MM.1S (cell line): Measurements from ENCODE around the gene MVD.
A peak's percentile ranks its signal among the peaks of the same experiment; 100 is the strongest.

Experiments used
- DNase-seq: peaks from one replicate; pipeline ENCODE4 v3.0.0-alpha.2; 2015
- H2AFZ ChIP-seq: fragments of 300-600 bp; sonication (generic); 2 replicates; pipeline ENCODE4 v1.6.0; 2016; ENCODE audit warnings: antibody characterized with exemption, low read length
- H3F3A ChIP-seq: fragments of 300-600 bp; sonication (generic); 2 replicates; pipeline ENCODE4 v1.6.1; 2016; ENCODE audit warnings: mild to moderate bottlenecking, antibody characterized with exemption, low read length, moderate library complexity, mixed read lengths; ENCODE audit not compliant: insufficient read depth
- H3K27ac ChIP-seq: fragments of 300-600 bp; sonication (generic); 2 replicates; pipeline ENCODE4 v1.5.1; 2016; ENCODE audit warnings: mild to moderate bottlenecking, low read length
- H3K27me3 ChIP-seq: fragments of 300-600 bp; sonication (generic); replicated peaks from 2 replicates; pipeline ENCODE4 v1.6.0; 2016; ENCODE audit warnings: low read length; ENCODE audit not compliant: insufficient read depth
- H3K36me3 ChIP-seq: fragments of 300-600 bp; sonication (generic); replicated peaks from 2 replicates; pipeline ENCODE4 v1.6.1; 2016; ENCODE audit warnings: mild to moderate bottlenecking, low read length, mixed read lengths; ENCODE audit not compliant: insufficient read depth
- H3K4me1 ChIP-seq: fragments of 300-600 bp; sonication (generic); 2 replicates; pipeline ENCODE4 v1.6.1; 2016; ENCODE audit warnings: low read length, mixed read lengths
- H3K4me2 ChIP-seq: fragments of 300-600 bp; sonication (generic); 2 replicates; pipeline ENCODE4 v1.6.0; 2016; ENCODE audit warnings: low read depth, low read length
- H3K4me3 ChIP-seq: fragments of 300-600 bp; sonication (generic); 2 replicates; pipeline ENCODE4 v1.5.1; 2016; ENCODE audit warnings: low read length, mixed read lengths
- H3K79me2 ChIP-seq: fragments of 300-600 bp; sonication (generic); 2 replicates; pipeline ENCODE4 v1.6.1; 2016; ENCODE audit warnings: mixed run types, low read length, mixed read lengths
- H3K9ac ChIP-seq: fragments of 300-600 bp; sonication (generic); 2 replicates; pipeline ENCODE4 v1.6.1; 2016; ENCODE audit warnings: low read length, mixed read lengths
- H3K9me2 ChIP-seq: fragments of 300-600 bp; sonication (generic); replicated peaks from 2 replicates; pipeline ENCODE4 v1.6.1; 2016; ENCODE audit warnings: mild to moderate bottlenecking, low read length, mixed read lengths; ENCODE audit not compliant: insufficient read depth
- H3K9me3 ChIP-seq: fragments of 300-600 bp; sonication (generic); replicated peaks from 2 replicates; pipeline ENCODE4 v1.6.1; 2016; ENCODE audit warnings: mild to moderate bottlenecking, low read length, mixed read lengths; ENCODE audit not compliant: insufficient read depth
- H4K20me1 ChIP-seq: fragments of 300-600 bp; sonication (generic); 2 replicates; pipeline ENCODE4 v1.6.1; 2016; ENCODE audit warnings: mild to moderate bottlenecking, low read length, moderate library complexity, mixed read lengths; ENCODE audit not compliant: insufficient read depth
- CTCF ChIP-seq: fragments of 300-600 bp; sonication (generic); IDR thresholded peaks from 2 replicates; pipeline ENCODE4 v1.5.1; 2016; ENCODE audit warnings: antibody characterized with exemption, low read length, mixed read lengths
- EZH2 ChIP-seq: fragments of 300-600 bp; sonication (generic); optimal IDR thresholded peaks from 2 replicates; pipeline ENCODE3; 2017; ENCODE audit warnings: low read depth, mild to moderate bottlenecking, antibody characterized with exemption, low read length, mixed read lengths
- EZH2phosphoT487 ChIP-seq: fragments of 300-600 bp; sonication (generic); IDR thresholded peaks from 2 replicates; pipeline ENCODE4 v1.6.1; 2018; ENCODE audit warnings: antibody characterized with exemption, low read length

The MVD gene

GRCh38 chr16:88710556-88710955 is 47.7 kb upstream of the MVD start:
- Histone ChIP-seq H3F3A (peaks cover 7% of the 10 kb centered on the region; the same call in 1 of the 2 replicates), H3K27me3 (no peaks in the 10 kb centered on the region), H3K36me3 (no peaks in the 10 kb centered on the region), H3K9ac (no peak overlapping the region), H3K9me3 (no peaks in the 10 kb centered on the region), H3K4me2 (no peak overlapping the region), H3K79me2 (peaks cover 9% of the 10 kb centered on the region; the same call in 1 of the 2 replicates), H3K9me2 (no peaks in the 10 kb centered on the region), H2AFZ (no peak overlapping the region), H3K4me3 (no peak overlapping the region), H4K20me1 (no peaks in the 10 kb centered on the region), H3K4me1 (no peaks in the 10 kb centered on the region), H3K27ac (no peak overlapping the region)
- TF ChIP-seq EZH2phosphoT487: no peak
- no peak for TF ChIP-seq CTCF
- TF ChIP-seq EZH2: no peak
- DNase-seq: no peak

DNA sequence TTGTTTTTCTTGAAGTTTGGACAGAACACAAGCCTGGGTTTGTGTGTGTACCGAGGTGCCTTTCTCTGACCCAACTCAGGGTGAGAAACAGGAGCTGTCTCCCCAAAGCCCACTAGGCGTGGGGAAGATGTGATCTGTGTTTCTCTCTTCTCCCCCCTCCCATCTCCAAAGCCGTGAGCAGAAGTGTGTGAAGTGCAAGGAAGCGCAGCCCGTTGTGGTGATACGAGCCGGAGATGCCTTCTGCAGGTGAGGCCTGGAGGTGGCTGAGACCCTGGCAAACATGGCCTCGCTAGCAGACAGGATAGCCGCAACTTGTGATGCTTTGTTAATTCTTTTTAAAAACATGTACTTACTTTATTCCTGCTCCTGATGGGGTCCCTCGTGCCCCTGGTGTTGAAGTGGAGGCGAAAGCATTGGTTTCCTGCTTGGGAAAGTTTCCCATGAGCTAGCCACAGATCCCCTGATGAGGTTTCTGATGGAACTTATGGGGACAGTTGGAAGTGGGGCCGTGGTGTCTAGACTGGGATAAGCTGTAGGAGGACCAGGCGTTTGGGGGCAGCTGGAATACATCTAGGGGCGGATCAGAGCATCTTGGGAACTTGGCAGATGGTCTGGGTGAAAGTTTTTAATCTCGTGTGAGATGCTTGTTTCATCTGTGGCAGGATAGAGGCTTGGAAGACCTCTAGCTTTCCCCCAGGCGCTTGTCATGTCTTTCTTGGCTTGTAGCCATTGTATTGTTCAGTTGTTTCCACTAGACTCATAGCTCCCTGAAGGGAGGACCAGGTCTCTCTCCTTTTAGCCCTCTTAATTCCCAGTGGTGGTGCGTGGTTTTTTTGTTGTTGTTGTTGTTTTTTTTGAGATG is 44.3 kb upstream of the MVD start:
- Histone ChIP-seq H3K9me2 (no peaks in the 10 kb centered on the region), H2AFZ (peak overlapping the region; percentile 58; the same call in 1 of the 2 replicates), H3K36me3 (no peaks in the 10 kb centered on the region), H3K9me3 (no peaks in the 10 kb centered on the region), H3K4me1 (no peaks in the 10 kb centered on the region), H3K27ac (peak overlapping the region; percentile 49; the same call in 1 of the 2 replicates), H3F3A (peaks cover 7% of the 10 kb centered on the region; the same call in 1 of the 2 replicates), H3K9ac (peak overlapping the region; percentile 72; the same call in 1 of the 2 replicates), H3K79me2 (peaks cover 27% of the 10 kb centered on the region), H3K27me3 (no peaks in the 10 kb centered on the region), H3K4me3 (peak overlapping the region; percentile 80), H4K20me1 (no peaks in the 10 kb centered on the region), H3K4me2 (peak overlapping the region; percentile 70; the same call in 1 of the 2 replicates)
- no peak for TF ChIP-seq CTCF
- no peak for TF ChIP-seq EZH2phosphoT487
- TF ChIP-seq EZH2: no peak
- peak; percentile 19 for DNase-seq

DNA sequence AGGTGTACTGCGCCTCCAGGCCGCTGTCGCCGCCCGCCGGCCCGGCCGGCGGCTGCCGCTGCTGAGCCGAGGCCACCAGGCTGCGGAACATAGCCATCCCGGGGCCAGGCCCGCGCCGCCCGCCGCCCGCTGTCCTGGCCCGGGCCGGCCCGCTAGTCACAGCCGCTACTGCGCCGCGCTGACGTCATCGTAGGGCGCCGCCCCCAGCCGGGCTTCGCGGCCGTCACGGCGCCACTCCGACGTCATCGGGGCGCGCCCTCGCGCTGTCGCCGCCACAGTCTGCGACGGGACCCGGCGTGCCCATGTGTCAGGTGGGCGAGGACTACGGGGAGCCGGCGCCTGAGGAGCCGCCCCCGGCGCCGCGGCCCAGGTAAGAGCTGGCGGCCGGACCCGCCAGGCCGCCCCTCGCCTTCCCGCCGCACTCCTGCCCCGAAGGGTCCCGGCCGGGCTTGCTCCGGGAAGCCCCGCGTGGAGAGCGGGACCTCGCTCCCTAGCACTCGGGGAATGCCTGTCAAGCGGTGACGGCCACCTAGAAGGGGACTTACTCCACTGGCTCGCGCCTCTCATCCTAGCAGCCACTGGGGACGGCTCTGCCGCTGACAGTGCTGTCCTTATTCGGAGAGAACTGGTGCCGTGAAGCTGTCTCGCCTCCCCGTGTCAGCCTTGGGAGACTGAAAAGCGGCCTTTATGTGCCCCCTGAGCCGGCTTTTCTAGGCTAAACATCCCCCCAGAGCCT is 43.5 kb upstream of the MVD start, which contains the start of the genes CTU2 and RNF166:
Gene CTU2, plus strand, starts transcription at position 275 of the 736 bp plus-strand sequence. Its CDS starts 28 bp downstream, at position 303.
Gene RNF166, minus strand, starts transcription at position 180 of the 736 bp plus-strand sequence. Its CDS starts 83 bp downstream, at position 97.
- peaks cover 7% of the 10 kb centered on the region; the same call in 1 of the 2 replicates for H3F3A ChIP-seq
- H2AFZ ChIP-seq: peak within 1 kb of the TSS; percentile 58; the same call in 1 of the 2 replicates
- H3K27me3 ChIP-seq: no peaks in the 10 kb centered on the region
- H3K9me3 ChIP-seq: no peaks in the 10 kb centered on the region
- H3K4me1 ChIP-seq: peaks cover 3% of the 10 kb centered on the region
- H3K4me2 ChIP-seq: peak within 1 kb of the TSS; percentile 72
- no peaks in the 10 kb centered on the region for H3K9me2 ChIP-seq
- H3K4me3 ChIP-seq: peak within 1 kb of the TSS; percentile 80
- peak; percentile 84 for DNase-seq
- H3K9ac ChIP-seq: peak within 1 kb of the TSS; percentile 72
- peak within 1 kb of the TSS; percentile 49; the same call in 1 of the 2 replicates for H3K27ac ChIP-seq
- H4K20me1 ChIP-seq: no peaks in the 10 kb centered on the region
- H3K79me2 ChIP-seq: peaks cover 35% of the 10 kb centered on the region
- TF ChIP-seq EZH2phosphoT487 (no peak), CTCF (no peak), EZH2 (no peak)
- H3K36me3 ChIP-seq: no peaks in the 10 kb centered on the region
